Panc1 (cell line): Measurements from ENCODE around the gene DST. TPM values are rescaled to one million over a fixed set of nuclear protein-coding genes. Genes with fewer than 3 reads are reported as not detected.

Experiments
- ATAC-seq: fragments of 200-7000 bp; cut with Tn5 transposase; 2 replicates; pipeline ENCODE4 v1.9.1; 2020; ENCODE audit warnings: mild to moderate bottlenecking, moderate library complexity
- BruUV-seq: library from RNA; stranded (reverse); fragments of 400-500 nt; replicated peaks from 2 replicates; lab custom pipeline; 2021; lab: Mats Ljungman, UMichigan
- CTCF ChIA-PET: fragments of 300-600 bp; sonication (Branson Sonifier 250); formaldehyde crosslinking; loops from one replicate; lab custom pipeline; 2022; ENCODE audit warnings: antibody characterized with exemption; lab: Charles Lee
- POLR2A ChIA-PET: fragments of 300-600 bp; sonication (Branson Sonifier 250); formaldehyde crosslinking; loops from one replicate; lab custom pipeline; 2022; ENCODE audit warnings: antibody characterized with exemption; lab: Charles Lee
- DNase-seq: peaks from one replicate; pipeline ENCODE4 v3.0.0-alpha.2; 2010; ENCODE audit warnings: low read depth, low spot score
- H3K27ac ChIP-seq: 2 replicates; pipeline ENCODE4 v1.5.1; 2011; ENCODE audit warnings: mild to moderate bottlenecking, low read length, inconsistent platforms
- H3K27me3 ChIP-seq: fragments of 200-500 bp; sonication (Bioruptor generic); 2 replicates; pipeline ENCODE4 v1.6.0; 2014; ENCODE audit warnings: low read length, inconsistent platforms; ENCODE audit not compliant: control insufficient read depth, insufficient read depth
- H3K36me3 ChIP-seq: fragments of 200-500 bp; sonication (Bioruptor generic); 2 replicates; pipeline ENCODE4 v1.5.1; 2014; ENCODE audit warnings: inconsistent platforms, mild to moderate bottlenecking, low read length, moderate library complexity; ENCODE audit not compliant: control insufficient read depth, insufficient read depth
- H3K4me1 ChIP-seq: 2 replicates; pipeline ENCODE4 v1.5.1; 2011; ENCODE audit warnings: inconsistent platforms, mild to moderate bottlenecking, low read length, moderate library complexity; ENCODE audit not compliant: control insufficient read depth, insufficient read depth
- H3K4me3 ChIP-seq, 2 experiments: 2 replicates each; pipeline ENCODE4 v1.5.1; 2011 to 2012; ENCODE audit warnings: low read depth in 2 of 2, low read length in 2 of 2, mild to moderate bottlenecking in 2 of 2, inconsistent platforms in 1 of 2, moderate library complexity in 1 of 2
- H3K9me3 ChIP-seq: fragments of 200-500 bp; sonication (Bioruptor generic); 2 replicates; pipeline ENCODE4 v1.5.1; 2014; ENCODE audit warnings: low read depth, mild to moderate bottlenecking, inconsistent platforms, low read length, moderate library complexity; ENCODE audit not compliant: control insufficient read depth, insufficient read depth
- POLR2AphosphoS5 ChIP-seq: IDR thresholded peaks from 2 replicates; pipeline ENCODE4 v1.6.1; 2012; ENCODE audit warnings: mild to moderate bottlenecking, low read depth, low read length, moderate library complexity
- SIN3A ChIP-seq: IDR thresholded peaks from 2 replicates; pipeline ENCODE4 v1.6.1; 2012; ENCODE audit warnings: low read depth, mild to moderate bottlenecking, low read length, moderate library complexity, borderline replicate concordance; ENCODE audit not compliant: insufficient read depth
- TCF7L2 ChIP-seq: IDR thresholded peaks from 2 replicates; pipeline ENCODE4 v1.6.1; 2011; ENCODE audit warnings: mild to moderate bottlenecking, low read depth, low read length, inconsistent platforms
- in situ Hi-C: cut with HindIII; loops from 2 replicates; pipeline ENCODE4 v1.10.0; 2016; ENCODE audit warnings: low sequenced_read_pairs, low pct_unique_long_range_greater_than_20kb
- intact Hi-C: fragments of 100-400 bp; cut with micrococcal nuclease; formaldehyde crosslinking; loops from one replicate; pipeline ENCODE4 v1.10.0; 2022; ENCODE audit not compliant: unreplicated experiment
- total RNA-seq: library from RNA; stranded (reverse); gene quantifications from one replicate; pipeline ENCODE4 v1.2.1, GENCODE V29; 2021; ENCODE audit not compliant: unreplicated experiment
- TF ChIP-seq, protein P1 (sequence below), 2 experiments: IDR thresholded peaks; 2 replicates each; pipeline ENCODE4 v1.6.1; 2011 to 2012; ENCODE audit warnings: low read depth in 2 of 2, control low read depth in 1 of 2, low read length in 1 of 2, mild to moderate bottlenecking in 1 of 2, moderate library complexity in 1 of 2; ENCODE audit not compliant: insufficient read depth in 1 of 2
- TF ChIP-seq, protein P2 (sequence below): fragments of 450-650 bp; IDR thresholded peaks from 2 replicates; pipeline ENCODE4 v1.5.1; 2017; ENCODE audit warnings: mild to moderate bottlenecking

DST gene
- total RNA-seq, 1 experiment from 2014 or later = 230 TPM

DNA sequence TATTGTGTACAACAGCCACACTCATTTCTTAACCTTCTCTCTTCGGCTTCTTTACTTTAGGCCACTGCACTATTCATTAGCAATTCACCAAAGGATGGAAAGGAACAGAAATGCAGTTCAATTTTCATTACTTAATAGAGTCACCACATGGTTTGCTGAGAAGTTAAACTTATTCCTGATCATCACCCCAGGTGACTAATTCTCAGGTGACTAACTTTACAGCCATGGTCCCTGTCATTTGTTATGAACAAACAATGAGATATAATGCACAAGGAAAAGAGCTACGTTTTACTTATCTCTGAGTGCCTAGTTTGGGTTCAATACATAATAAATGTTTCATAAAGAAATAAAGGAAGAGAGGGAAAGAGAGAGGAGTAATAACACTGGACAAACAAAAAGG lies 45.8 kb upstream of the DST start:
- no TSS peak for BruUV-seq
- CTCF ChIA-PET = no interaction called here

DNA sequence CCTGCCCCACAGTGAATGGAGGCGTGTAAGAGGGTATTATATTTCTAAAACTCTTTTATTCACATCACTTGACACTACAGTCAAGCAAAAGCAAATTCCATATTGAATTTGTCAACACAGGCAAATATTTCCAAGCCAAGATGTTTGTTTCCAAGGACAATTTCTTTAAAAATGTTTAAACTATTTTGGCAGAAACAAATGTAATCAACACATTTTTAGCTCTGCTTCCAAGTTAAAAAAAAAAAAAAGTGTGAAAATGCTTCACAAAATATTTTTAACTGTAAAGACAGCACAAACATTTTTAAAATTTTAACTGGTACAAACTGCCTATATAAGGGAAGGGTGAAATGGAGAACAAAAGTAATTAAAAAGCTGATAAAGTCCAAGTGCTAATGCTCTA lies 44.9 kb upstream of the DST start:
- intact Hi-C loops (no loop called here), in situ Hi-C loops (no loop called here)
- BruUV-seq = no TSS peak
- ChIA-PET CTCF (no interaction called here), POLR2A (interaction anchor here (0.6 kb wide), 1 partner anchor 27 kb away, joined by 3 read pairs; no protein-coding TSS in a partner anchor)
- no peak for TF ChIP-seq SIN3A
- TF ChIP-seq, protein P1, sequence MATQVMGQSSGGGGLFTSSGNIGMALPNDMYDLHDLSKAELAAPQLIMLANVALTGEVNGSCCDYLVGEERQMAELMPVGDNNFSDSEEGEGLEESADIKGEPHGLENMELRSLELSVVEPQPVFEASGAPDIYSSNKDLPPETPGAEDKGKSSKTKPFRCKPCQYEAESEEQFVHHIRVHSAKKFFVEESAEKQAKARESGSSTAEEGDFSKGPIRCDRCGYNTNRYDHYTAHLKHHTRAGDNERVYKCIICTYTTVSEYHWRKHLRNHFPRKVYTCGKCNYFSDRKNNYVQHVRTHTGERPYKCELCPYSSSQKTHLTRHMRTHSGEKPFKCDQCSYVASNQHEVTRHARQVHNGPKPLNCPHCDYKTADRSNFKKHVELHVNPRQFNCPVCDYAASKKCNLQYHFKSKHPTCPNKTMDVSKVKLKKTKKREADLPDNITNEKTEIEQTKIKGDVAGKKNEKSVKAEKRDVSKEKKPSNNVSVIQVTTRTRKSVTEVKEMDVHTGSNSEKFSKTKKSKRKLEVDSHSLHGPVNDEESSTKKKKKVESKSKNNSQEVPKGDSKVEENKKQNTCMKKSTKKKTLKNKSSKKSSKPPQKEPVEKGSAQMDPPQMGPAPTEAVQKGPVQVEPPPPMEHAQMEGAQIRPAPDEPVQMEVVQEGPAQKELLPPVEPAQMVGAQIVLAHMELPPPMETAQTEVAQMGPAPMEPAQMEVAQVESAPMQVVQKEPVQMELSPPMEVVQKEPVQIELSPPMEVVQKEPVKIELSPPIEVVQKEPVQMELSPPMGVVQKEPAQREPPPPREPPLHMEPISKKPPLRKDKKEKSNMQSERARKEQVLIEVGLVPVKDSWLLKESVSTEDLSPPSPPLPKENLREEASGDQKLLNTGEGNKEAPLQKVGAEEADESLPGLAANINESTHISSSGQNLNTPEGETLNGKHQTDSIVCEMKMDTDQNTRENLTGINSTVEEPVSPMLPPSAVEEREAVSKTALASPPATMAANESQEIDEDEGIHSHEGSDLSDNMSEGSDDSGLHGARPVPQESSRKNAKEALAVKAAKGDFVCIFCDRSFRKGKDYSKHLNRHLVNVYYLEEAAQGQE (IDR thresholded peaks at IDR 0.05; ENCODE audit: insufficient read depth in 1 of 2, low read depth in 2 of 2, low read length in 1 of 2) = no peak
- TF ChIP-seq TCF7L2 = no peak
- TF ChIP-seq, protein P2, sequence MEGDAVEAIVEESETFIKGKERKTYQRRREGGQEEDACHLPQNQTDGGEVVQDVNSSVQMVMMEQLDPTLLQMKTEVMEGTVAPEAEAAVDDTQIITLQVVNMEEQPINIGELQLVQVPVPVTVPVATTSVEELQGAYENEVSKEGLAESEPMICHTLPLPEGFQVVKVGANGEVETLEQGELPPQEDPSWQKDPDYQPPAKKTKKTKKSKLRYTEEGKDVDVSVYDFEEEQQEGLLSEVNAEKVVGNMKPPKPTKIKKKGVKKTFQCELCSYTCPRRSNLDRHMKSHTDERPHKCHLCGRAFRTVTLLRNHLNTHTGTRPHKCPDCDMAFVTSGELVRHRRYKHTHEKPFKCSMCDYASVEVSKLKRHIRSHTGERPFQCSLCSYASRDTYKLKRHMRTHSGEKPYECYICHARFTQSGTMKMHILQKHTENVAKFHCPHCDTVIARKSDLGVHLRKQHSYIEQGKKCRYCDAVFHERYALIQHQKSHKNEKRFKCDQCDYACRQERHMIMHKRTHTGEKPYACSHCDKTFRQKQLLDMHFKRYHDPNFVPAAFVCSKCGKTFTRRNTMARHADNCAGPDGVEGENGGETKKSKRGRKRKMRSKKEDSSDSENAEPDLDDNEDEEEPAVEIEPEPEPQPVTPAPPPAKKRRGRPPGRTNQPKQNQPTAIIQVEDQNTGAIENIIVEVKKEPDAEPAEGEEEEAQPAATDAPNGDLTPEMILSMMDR = no peak
- TF ChIP-seq POLR2AphosphoS5 = no peak
- DNase-seq (no peak), ATAC-seq (no peak)
- Histone ChIP-seq H3K36me3 (no peaks in the 10 kb centered on the region), H3K4me3 (no peak overlapping the region), H3K9me3 (no peaks in the 10 kb centered on the region), H3K4me1 (peaks cover 57% of the 10 kb centered on the region), H3K27ac (no peak overlapping the region), H3K27me3 (no peaks in the 10 kb centered on the region)

More for the DNA sequence above, 45.8 kb upstream of the DST start:
- Histone ChIP-seq H3K4me3 (no peak overlapping the region; a peak in 1 of 4 replicates), H3K4me1 (peaks cover 67% of the 10 kb centered on the region), H3K9me3 (no peaks in the 10 kb centered on the region), H3K36me3 (no peaks in the 10 kb centered on the region), H3K27ac (no peak overlapping the region), H3K27me3 (no peaks in the 10 kb centered on the region)
- ATAC-seq (no peak), DNase-seq (no peak)
- intact Hi-C loops (no loop called here), in situ Hi-C loops (no loop called here)
- POLR2A ChIA-PET = interaction anchor here (0.6 kb wide), 1 partner anchor 28 kb away, joined by 3 read pairs; no protein-coding TSS in a partner anchor
- TF ChIP-seq, protein P2 = no peak
- TF ChIP-seq, protein P1 (IDR thresholded peaks at IDR 0.05; ENCODE audit: insufficient read depth in 1 of 2, low read depth in 2 of 2, low read length in 1 of 2) = no peak
- TF ChIP-seq TCF7L2 (no peak), SIN3A (no peak), POLR2AphosphoS5 (no peak)
